ENCODE data around the gene RFX1. TPM values are rescaled to one million over a fixed set of nuclear protein-coding genes. Genes with fewer than 3 reads are reported as not detected.
"Not testable (repeated sequence)": the region's sequence is repeated elsewhere in the genome, so short reads cannot be mapped to it uniquely, and the experiment has no call there.

Gene RFX1
- total RNA-seq, 2 experiments from 2014 or later = 9.9 to 11.4 TPM

DNA sequence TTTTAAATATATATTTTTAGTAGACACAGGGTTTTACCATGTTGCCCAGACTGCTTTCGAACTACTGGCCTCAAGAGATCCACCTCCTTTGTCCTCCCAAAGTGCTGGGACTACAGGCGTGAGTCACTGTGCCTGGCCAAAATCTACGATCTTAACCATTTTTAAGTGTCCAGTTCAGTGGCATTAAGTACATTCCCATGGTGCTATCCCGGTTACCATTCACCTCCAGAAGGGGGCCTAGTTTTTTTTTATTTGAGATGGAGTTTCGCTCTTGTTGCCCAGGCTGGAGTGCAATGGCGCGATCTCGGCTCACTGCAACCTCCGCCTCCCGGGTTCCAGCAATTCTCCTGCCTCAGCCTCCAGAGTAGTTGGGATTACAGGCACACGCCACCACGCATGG lies 29.0 kb upstream of the RFX1 start:
- DNase-seq, H3K27ac Mint-ChIP-seq, H3K27me3 Mint-ChIP-seq, H3K9me3 Mint-ChIP-seq, H3K4me3 Mint-ChIP-seq: not testable (repeated sequence)
- H3K4me1 Mint-ChIP-seq = peaks cover 26% of the 10 kb centered on the region
- H3K36me3 Mint-ChIP-seq = peaks cover 19% of the 10 kb centered on the region

- no peaks in the 10 kb centered on the region for H3K27me3 Mint-ChIP-seq
- peaks cover 18% of the 10 kb centered on the region for H3K36me3 Mint-ChIP-seq
- no peak for DNase-seq
- peak overlapping the region; percentile 24 for H3K4me3 Mint-ChIP-seq
- no peaks in the 10 kb centered on the region for H3K9me3 Mint-ChIP-seq
- H3K4me1 Mint-ChIP-seq = peaks cover 26% of the 10 kb centered on the region
- peak overlapping the region; percentile 57 for H3K27ac Mint-ChIP-seq
These were observed 27.8 kb upstream of the RFX1 start for GRCh38 chr19:14033946-14034345.

DNA sequence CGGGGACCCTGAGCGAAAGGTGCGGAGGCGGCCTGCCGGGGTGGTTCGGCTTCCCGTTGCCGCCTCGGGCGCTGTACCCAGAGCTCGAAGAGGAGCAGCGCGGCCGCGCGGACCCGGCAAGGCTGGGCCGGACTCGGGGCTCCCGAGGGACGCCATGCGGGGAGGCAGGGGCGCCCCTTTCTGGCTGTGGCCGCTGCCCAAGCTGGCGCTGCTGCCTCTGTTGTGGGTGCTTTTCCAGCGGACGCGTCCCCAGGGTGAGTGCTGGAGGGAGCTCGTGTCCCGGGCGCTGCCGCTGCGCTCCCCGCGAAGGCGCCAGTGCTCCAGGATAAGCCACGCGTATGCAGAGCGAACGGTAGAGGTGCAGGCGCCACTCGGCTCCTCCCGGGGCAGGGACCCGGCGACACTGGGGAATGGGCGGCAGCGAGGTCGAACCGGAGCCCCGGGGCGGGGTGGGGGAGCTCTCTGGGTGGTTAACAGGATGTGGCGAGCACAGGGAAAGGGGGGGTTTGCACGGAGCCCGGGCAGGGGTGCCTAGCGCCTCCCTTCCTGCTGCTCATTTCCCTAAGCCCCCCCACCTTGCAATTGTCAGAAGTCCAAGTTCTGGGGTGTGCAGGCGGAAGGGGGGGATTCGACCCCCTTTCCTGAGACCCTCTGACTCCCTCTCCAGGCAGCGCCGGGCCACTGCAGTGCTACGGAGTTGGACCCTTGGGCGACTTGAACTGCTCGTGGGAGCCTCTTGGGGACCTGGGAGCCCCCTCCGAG lies 25.8 kb upstream of the RFX1 start, which contains the start of gene IL27RA:
IL27RA (plus strand) TSS at position 44 of the 762 bp plus-strand sequence; CDS start at position 155, 111 bp downstream.
- H3K27ac Mint-ChIP-seq = peak within 1 kb of the TSS; percentile 88
- H3K36me3 Mint-ChIP-seq = peaks cover 14% of the 10 kb centered on the region
- DNase-seq = peak; percentile 80
- H3K9me3 Mint-ChIP-seq = no peaks in the 10 kb centered on the region
- peak within 1 kb of the TSS; percentile 94 for H3K4me3 Mint-ChIP-seq
- H3K27me3 Mint-ChIP-seq = no peaks in the 10 kb centered on the region
- peaks cover 26% of the 10 kb centered on the region for H3K4me1 Mint-ChIP-seq

GRCh38 chr19:14030997-14031718 lies 25.0 kb upstream of the RFX1 start:
- Mint-ChIP-seq H3K27ac (peak overlapping the region; percentile 88), H3K9me3 (no peaks in the 10 kb centered on the region), H3K4me1 (peaks cover 23% of the 10 kb centered on the region), H3K36me3 (peaks cover 8% of the 10 kb centered on the region), H3K4me3 (peak overlapping the region; percentile 94), H3K27me3 (no peaks in the 10 kb centered on the region)
- no peak for DNase-seq

DNA sequence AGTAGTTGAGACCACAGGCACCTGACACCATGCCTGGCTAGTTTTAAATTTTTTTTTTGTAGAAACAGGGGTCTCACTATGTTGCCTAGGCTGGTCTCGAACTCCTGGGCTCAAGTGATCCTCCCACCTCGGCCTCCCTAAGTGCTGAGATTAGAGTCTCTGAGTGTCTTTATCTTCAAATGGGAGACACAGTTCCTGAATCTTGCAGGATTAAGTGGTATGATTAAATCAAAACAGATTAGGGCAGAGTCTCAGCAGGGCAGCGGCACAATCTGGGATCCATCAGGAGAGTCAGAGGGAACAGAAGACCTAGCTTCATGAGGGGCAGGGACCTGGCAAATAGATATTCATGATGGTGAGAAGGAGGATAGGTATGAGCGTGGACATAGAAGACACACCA lies 22.8 kb upstream of the RFX1 start:
- Mint-ChIP-seq H3K36me3 (peaks cover 5% of the 10 kb centered on the region), H3K4me1 (peaks cover 19% of the 10 kb centered on the region), H3K4me3 (no peak overlapping the region), H3K27ac (no peak overlapping the region), H3K9me3 (no peaks in the 10 kb centered on the region), H3K27me3 (no peaks in the 10 kb centered on the region)
- DNase-seq = no peak

- no peaks in the 10 kb centered on the region for H3K9me3 Mint-ChIP-seq
- peaks cover 20% of the 10 kb centered on the region for H3K4me1 Mint-ChIP-seq
- no peaks in the 10 kb centered on the region for H3K27me3 Mint-ChIP-seq
- DNase-seq = no peak
- no peak within 1 kb of the TSS for H3K27ac Mint-ChIP-seq
- H3K4me3 Mint-ChIP-seq = no peak within 1 kb of the TSS
- peaks cover 4% of the 10 kb centered on the region for H3K36me3 Mint-ChIP-seq
These were observed 21.8 kb upstream of the RFX1 start, which contains the start of gene RLN3 for GRCh38 chr19:14027856-14028450. Gene RLN3, plus strand, starts transcription at chr19:14028148. Its CDS starts 57 bp downstream, at chr19:14028205.

DNA sequence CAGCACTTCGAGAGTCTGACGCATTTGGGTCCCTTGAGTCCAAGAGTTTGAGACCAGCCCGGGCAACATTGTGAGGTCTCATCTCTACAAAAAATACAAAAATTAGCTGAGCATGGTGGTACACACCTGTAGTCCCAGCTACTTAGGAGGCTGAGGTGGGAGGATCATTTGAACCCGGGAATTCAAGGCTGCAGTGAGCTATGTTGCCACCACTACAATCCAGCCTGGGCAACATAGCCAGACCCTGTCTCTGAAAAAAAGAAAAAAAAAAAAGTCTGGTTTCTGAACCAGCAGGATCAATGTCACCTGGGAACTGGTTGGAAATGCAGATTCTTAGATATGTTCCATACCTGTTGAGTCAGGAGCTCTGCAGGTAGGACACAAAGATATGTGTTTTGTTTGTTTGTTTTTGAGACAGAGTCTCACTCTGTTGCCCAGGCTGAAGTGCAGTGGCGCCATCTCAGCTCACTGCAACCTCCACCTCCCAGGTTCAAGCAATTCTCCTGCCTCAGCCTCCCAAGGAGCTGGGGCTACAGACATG lies 20.6 kb upstream of the RFX1 start:
- not testable (repeated sequence) for H3K27ac Mint-ChIP-seq, H3K4me3 Mint-ChIP-seq, H3K36me3 Mint-ChIP-seq, H3K27me3 Mint-ChIP-seq, H3K9me3 Mint-ChIP-seq, DNase-seq
- H3K4me1 Mint-ChIP-seq = peaks cover 15% of the 10 kb centered on the region

DNA sequence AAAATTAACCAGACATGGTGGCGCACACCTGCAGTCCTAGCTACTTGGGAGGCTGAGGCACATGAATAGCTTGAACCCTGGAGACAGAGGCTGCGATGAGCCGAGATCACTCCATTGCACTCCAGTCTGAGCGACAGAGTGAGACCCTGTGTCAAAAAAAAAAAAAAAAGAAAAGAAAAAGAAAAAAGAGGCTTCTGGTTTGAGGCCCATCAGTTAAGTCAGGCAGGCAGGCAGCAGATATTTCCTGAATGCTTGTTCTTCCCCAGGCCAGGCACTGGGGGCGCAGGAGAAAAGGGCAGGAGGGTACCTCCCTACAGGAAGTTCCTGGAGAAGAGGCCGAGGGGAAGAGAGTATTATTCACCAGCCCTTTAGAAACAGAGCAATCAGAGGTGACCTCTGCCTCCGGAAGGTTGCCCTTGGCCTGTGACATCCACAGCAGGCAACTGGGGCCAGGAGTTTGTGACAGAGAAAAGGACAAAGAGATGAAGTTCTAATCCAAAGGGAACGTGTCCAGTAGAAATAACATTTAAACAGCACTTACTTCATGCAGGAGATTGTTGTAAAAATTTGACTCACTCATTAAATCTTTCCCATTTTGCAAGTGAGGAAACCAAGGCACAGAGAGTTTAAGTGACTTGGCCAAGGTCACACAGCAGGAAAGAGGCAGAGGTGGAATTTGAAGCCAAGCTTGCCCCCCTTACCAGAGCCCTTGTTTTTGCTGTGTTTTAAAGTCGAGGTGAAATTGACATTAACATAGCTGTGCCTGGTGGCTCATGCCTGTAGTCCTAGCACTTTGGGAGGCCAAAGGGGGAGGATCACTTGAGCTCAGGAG lies 17.5 kb upstream of the RFX1 start:
- no peaks in the 10 kb centered on the region for H3K27me3 Mint-ChIP-seq
- no peak overlapping the region for H3K4me3 Mint-ChIP-seq
- H3K27ac Mint-ChIP-seq = no peak overlapping the region
- DNase-seq = no peak
- no peaks in the 10 kb centered on the region for H3K9me3 Mint-ChIP-seq
- H3K36me3 Mint-ChIP-seq = no peaks in the 10 kb centered on the region
- H3K4me1 Mint-ChIP-seq = peaks cover 8% of the 10 kb centered on the region

DNA sequence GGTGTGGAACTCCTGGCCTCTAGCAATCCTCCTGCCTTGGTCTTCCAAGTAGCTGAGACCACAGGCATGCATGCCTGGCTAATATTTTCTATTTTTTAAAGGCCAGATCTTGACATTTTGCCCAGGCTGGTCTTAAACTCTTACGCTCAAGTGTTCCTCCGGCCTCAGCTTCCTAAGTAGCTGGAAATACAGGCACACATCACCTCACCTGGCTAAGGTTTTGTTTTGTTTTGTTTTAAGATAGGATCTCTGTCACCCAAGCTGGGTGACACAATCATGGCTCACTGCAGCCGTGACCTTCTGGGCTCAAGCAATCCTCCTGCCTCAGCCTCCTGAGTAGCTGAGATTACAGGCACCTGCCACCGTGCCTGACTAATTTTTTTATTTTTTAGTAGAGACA lies 16.3 kb upstream of the RFX1 start:
- Mint-ChIP-seq H3K4me1 (peaks cover 8% of the 10 kb centered on the region), H3K9me3 (no peaks in the 10 kb centered on the region), H3K27me3 (no peaks in the 10 kb centered on the region), H3K4me3 (no peak overlapping the region), H3K36me3 (no peaks in the 10 kb centered on the region), H3K27ac (no peak overlapping the region)
- DNase-seq = no peak

GRCh38 chr19:14021474-14021873 lies 15.4 kb upstream of the RFX1 start:
- Mint-ChIP-seq H3K36me3 (no peaks in the 10 kb centered on the region), H3K27ac (no peak overlapping the region), H3K4me1 (peaks cover 8% of the 10 kb centered on the region), H3K9me3 (no peaks in the 10 kb centered on the region), H3K4me3 (no peak overlapping the region), H3K27me3 (no peaks in the 10 kb centered on the region)
- no peak for DNase-seq

- H3K27ac Mint-ChIP-seq, H3K27me3 Mint-ChIP-seq, H3K4me3 Mint-ChIP-seq, DNase-seq, H3K9me3 Mint-ChIP-seq, H3K36me3 Mint-ChIP-seq: not testable (repeated sequence)
- H3K4me1 Mint-ChIP-seq = peaks cover 11% of the 10 kb centered on the region
These were observed 13.6 kb upstream of the RFX1 start for GRCh38 chr19:14019739-14020138.

- Mint-ChIP-seq H3K4me3 (no peak overlapping the region), H3K9me3 (no peaks in the 10 kb centered on the region), H3K36me3 (no peaks in the 10 kb centered on the region), H3K27me3 (no peaks in the 10 kb centered on the region), H3K27ac (no peak overlapping the region), H3K4me1 (peaks cover 11% of the 10 kb centered on the region)
- no peak for DNase-seq
These were observed 13.0 kb upstream of the RFX1 start for GRCh38 chr19:14019100-14019499.

DNA sequence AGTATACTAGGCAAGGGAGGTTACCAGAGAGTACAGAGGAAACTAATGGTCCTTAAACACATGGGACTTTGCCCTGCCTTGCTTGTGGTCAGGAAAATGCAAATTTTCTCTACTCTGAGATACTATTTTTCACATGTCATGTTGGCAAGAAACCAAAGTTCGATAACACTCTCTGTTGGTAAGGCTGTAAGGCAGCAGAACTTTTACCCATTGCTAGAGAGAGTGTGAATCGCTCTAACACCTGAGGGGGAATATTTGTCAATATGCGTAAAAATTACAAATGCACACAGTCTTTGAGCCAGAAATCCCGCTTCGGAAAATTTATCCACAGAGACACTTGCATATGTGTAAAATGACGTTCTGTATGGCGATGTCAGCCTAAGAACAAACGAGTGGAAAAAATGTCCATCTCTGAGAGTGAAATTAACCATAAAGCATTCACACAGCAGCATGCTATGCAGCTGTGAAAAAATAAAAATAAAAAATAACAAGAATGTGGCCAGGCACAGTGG lies 9.5 kb upstream of the RFX1 start:
- Mint-ChIP-seq H3K36me3 (no peaks in the 10 kb centered on the region), H3K4me3 (no peak overlapping the region), H3K9me3 (no peaks in the 10 kb centered on the region), H3K27me3 (no peaks in the 10 kb centered on the region), H3K4me1 (peaks cover 5% of the 10 kb centered on the region), H3K27ac (no peak overlapping the region)
- DNase-seq = no peak

DNA sequence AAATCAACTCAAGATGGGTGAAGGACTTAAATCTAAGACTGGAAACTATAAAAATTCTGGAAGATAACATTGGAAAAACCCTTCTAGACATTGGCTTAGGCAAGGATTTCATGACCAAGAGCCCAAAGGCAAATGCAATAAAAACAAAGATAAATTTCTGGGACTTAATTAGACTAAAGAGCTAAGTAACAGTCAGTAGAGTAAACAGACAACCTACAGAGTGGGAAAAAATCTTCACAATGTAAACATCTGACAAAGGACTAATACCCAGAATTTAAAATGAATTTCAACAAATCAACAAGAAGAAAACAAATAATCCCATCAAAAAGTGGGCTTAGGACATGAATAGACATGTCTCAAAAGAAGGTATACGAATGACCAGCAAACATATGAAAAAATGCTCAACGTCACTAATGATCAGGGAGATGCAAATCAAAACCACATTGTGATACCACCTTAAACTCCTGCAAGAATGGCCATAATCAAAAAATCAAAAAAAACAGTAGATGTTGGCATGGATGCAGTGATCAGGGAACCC lies 6.3 kb upstream of the RFX1 start:
- H3K4me3 Mint-ChIP-seq = no peak overlapping the region
- H3K4me1 Mint-ChIP-seq = peaks cover 3% of the 10 kb centered on the region
- no peaks in the 10 kb centered on the region for H3K36me3 Mint-ChIP-seq
- H3K9me3 Mint-ChIP-seq = no peaks in the 10 kb centered on the region
- no peaks in the 10 kb centered on the region for H3K27me3 Mint-ChIP-seq
- no peak overlapping the region for H3K27ac Mint-ChIP-seq
- DNase-seq = no peak
